ENCODE data around the gene OR5AK2.

DNA sequence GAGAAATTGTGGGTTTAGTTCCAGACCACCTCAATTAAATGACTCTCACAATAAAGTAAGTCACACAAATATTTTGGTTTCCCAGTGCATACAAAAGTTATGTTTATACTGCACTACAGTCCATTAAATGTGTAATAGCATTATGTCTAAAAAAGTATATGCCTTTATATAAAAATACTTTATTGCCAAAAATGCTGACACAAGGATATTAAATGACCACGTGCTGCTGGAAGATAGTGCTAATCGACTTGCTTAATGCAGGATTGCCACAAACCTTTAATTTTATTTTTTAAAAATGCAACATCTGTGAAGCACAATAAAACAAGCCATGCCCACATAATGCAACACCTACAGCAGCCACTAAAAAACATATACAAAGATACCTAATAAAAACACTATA, 27.0 kb downstream of the OR5AK2 start:
- TF ChIP-seq, protein P1, sequence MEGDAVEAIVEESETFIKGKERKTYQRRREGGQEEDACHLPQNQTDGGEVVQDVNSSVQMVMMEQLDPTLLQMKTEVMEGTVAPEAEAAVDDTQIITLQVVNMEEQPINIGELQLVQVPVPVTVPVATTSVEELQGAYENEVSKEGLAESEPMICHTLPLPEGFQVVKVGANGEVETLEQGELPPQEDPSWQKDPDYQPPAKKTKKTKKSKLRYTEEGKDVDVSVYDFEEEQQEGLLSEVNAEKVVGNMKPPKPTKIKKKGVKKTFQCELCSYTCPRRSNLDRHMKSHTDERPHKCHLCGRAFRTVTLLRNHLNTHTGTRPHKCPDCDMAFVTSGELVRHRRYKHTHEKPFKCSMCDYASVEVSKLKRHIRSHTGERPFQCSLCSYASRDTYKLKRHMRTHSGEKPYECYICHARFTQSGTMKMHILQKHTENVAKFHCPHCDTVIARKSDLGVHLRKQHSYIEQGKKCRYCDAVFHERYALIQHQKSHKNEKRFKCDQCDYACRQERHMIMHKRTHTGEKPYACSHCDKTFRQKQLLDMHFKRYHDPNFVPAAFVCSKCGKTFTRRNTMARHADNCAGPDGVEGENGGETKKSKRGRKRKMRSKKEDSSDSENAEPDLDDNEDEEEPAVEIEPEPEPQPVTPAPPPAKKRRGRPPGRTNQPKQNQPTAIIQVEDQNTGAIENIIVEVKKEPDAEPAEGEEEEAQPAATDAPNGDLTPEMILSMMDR (IDR thresholded peaks at IDR 0.05), result no peak
- TF ChIP-seq POLR2AphosphoS5 (IDR thresholded peaks at IDR 0.05), result no peak

All from prostate gland (tissue), 2 donors.